Activated gamma-delta T cell (primary cell): Measurements from ENCODE around the gene PC.

Experiments used
- DNase-seq: peaks from one replicate; lab custom pipeline; 2025; lab: John Stamatoyannopoulos, UW

PC gene

DNA sequence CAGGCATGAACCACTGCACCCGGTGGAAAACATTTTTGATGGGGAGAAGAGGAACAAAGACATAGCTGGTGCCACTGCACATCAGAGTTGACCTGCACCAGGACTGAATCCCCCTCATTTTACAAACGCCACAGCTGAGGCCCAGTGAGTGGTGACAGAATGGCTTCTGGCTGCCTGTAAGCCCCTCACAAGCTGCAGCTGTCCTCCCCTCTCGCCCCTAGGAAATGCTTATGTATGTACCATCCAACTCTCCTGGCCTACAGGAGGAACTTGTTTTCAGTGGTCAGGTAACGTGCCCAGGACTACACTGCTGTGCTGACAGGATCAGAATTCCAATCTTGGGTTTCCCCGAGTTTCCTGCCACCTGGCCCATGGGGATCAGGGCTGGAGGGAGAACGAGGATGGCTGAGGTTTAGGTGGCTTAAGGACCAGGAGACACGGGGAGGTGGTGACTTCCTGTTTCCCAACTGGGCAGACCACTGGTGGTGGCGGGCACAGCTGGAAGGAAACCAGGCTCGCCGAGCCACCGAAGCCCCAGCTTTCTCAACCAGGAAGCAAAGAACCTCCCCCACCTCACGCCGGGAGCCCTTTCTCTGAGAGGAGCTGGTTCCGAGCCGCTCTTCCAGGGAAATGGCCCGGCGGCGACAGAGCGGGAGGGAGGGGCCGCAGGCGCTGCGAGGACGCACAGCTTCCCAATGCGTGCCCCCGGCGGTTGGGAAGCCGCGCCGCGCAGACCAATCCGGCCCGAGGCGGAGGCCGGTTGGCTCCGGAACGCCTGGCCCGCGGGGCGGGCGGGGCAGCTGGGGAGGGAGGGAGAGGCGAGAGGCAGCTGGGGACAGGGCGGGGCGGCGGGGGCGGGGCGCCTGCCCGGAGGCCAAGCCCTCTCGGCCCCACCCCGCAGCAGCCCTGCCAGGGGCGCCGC lies 102.3 kb downstream of the PC start:
- DNase-seq: peak; percentile 77

DNA sequence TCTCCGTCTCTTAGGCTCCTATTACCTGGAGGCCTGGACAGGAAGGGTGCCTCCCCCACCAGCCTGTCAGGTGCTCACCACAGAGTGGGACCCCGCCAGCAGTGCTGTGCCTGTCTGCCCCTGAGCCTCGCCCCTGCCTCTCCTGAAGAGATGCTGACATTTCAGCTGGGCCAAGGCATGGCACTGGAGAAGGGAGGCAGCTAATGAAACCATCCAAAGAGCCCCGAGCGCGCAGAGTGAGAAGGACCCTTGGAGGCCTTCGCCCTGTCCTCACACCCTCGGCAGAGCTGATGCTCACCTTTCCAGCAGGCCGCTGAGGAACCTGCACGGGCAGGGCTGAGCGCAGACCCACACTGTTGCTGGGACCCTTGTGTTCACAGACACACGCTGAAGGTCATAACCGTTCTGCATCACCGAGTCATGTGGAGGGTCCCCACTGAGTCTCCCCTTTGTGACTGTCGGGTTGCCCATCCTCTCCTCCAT lies 103.4 kb downstream of the PC start:
- no peak for DNase-seq

DNA sequence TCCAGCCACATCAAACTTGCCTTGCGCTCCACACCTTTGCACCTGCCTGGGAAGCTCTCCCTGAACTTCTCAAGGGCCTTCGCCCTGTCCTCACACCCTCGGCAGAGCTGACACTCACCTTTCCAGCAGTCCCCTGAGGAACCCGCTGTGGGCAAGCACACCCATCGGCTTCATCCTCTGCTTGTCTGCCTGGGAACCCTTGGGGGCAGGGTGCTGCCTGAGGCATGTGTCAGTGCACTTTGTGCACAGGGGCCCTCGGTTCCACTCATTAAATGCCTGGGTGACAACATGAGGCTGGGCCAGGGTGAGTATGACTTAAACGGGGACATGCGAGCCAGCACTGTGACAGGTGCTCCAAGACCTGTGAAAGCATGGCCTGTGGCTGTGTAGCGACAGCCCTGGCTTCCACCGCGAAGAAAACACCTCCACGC lies 103.9 kb downstream of the PC start:
- DNase-seq: no peak

GRCh38 chr11:66853242-66854229 lies 104.6 kb downstream of the PC start:
- DNase-seq: no peak

GRCh38 chr11:66852466-66853241 lies 105.5 kb downstream of the PC start:
- no peak for DNase-seq

- DNase-seq: no peak
Measured at GRCh38 chr11:66851698-66852465, 106.3 kb downstream of the PC start.

- DNase-seq: no peak
Measured at GRCh38 chr11:66851239-66851596, 107.0 kb downstream of the PC start.

GRCh38 chr11:66850588-66851238 lies 107.5 kb downstream of the PC start:
- DNase-seq: no peak

- no peak for DNase-seq
Measured at GRCh38 chr11:66850235-66850587, 108.0 kb downstream of the PC start.

DNA sequence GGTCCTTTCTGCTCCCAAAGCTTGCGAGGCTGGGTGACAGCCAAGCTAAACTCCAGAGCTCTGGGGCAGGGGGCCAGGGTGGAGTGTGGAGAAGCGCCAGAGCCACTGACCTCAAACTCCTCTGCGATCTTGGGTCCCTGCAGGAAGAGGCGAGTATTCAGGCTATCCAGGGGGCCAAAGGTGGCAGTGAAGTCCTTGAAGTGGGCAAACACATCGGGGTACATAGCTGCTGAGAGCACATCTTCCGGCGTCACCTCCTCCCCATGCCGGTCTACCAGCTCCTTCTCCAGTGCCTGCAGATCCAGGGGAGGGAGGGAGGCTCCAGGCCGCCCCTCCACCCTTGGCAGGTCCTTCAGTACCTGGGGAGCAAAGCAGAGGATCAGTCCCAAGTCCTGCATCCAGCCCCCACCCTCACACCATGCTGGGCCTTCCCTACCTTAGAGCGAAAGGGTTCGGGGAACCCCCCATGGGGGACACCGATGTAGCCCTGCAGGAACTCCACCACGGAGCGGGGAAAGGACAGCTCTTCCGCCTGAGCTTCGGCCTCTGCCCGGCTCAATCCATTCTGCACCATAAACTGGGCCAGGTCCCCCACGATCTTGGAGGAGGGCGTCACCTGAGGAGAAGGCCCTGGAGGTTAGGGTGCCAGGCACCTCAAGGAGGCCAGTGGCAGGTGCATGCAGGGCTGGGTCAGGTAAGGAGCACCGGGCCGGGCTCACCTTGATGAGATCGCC lies 108.5 kb downstream of the PC start:
- DNase-seq: no peak

GRCh38 chr11:66848671-66849500 lies 109.3 kb downstream of the PC start:
- DNase-seq: no peak

DNA sequence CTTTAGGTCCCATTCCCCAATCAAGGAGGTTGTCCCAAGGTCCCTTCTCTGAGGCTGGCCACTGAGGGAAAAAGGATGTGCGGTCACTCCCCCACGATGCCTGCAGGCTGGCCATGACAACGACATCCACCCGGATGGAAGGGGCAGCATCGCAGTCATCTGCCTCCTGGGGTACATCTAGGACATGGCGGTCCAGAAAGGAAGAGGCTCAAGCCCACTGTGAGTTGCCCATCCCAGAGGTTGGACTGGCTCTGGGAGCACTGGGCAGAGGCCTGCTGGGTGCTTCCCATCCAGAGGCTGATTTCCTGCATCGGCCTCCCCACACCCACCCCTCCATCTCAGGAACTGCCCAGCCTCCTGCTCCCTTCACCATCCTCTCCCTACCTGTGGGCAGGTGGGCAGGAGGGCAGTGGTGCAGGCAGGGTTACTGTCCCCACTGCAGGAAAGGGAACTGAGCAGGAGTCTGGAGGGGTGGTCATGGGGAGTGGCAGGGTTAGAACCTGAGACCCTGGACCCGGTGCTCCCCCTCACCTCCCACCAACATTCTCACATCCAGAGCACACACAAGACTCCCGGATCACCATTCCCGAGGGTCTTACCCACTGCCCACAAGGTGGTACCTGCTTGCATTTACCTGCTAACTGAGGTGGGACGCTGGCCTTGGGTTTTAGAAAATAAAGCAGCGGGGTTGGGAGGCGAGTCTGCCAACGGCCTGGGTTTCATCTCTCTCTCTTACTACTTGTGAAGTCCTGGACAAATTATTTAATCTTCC lies 110.5 kb downstream of the PC start:
- no peak for DNase-seq

DNA sequence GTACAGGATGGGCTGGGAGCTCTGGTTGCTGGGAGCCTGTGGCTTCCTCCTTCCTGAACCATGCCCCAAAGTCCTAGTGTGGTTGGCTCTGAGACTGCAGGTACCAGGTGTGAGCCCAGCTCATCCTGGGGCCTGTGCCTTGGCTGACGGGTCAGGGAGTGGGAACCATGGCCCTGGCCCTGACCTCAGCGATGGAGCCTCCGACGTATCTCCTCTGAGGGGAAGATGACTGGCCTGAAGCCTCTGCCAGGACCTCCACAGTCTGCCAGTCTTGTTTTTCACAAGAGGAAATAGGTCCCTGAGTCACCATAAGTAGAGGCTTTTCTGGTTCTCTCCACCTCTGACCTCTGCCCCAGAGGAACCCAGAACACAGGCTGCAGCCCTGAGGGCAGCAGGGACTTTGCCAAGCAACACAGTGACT lies 111.5 kb downstream of the PC start:
- DNase-seq: no peak

DNA sequence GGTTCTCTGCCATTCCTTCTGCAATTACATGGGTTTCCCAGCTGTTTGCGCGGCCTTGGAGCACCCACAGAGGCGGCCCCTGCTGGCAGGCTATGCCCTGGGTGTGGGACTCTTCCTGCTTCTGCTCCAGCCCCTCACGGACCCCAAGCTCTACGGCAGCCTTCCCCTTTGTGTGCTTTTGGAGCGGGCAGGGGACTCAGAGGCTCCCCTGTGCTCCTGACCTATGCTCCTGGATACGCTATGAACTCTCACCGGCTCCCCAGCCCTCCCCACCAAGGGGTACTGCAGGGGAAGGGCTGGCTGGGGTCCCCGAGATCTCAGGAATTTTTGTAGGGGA lies 112.3 kb downstream of the PC start:
- DNase-seq: no peak

GRCh38 chr11:66845143-66845875 lies 112.9 kb downstream of the PC start:
- no peak for DNase-seq

GRCh38 chr11:66844496-66845142 lies 113.6 kb downstream of the PC start:
- DNase-seq: no peak
